Ovary (tissue), 3 donors: Measurements from ENCODE around the gene JAML.

Experiments used
- EP300 ChIP-seq: sonication (generic); formaldehyde crosslinking; IDR thresholded peaks from one replicate; pipeline ENCODE4 v1.6.1; 2017; ENCODE audit warnings: antibody characterized with exemption
- POLR2A ChIP-seq: fragments of 450-650 bp; IDR thresholded peaks from one replicate; pipeline ENCODE4 v1.6.1; 2017; ENCODE audit warnings: antibody characterized with exemption, mild to moderate bottlenecking, moderate library complexity
- TF ChIP-seq, protein P1 (sequence below), 3 donors: fragments of 450-650 bp in 2 of 3; fragments of 200-600 bp in 1 of 3; IDR thresholded peaks; one replicate each; pipeline versions ENCODE4 v1.5.1 to v1.8.0; 2016 to 2022; ENCODE audit warnings: antibody characterized with exemption in 3 of 3, mild to moderate bottlenecking in 1 of 3
- donor health status: DM: no; HTN: no; CAD: no.

DNA sequence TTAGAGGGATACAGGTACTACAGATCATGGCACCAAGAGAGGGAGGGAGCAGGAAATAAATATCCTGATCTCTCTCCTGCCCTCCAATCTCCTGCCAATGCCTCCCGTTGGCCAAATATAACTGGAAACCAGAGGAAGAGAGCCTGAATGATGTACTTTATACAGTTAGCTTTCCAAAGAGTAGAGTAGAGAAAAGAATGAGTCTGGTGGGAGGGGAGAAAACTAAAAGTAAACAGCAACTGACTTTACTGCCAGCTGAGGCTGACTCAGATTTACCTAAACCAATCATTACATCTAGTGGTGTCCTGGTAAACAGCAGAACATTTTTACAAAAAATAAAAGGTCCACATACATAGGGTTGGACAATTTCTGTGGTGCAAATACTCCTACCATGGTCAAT lies 22.2 kb upstream of the JAML start:
- TF ChIP-seq POLR2A (no peak), EP300 (no peak)
- TF ChIP-seq, protein P1, sequence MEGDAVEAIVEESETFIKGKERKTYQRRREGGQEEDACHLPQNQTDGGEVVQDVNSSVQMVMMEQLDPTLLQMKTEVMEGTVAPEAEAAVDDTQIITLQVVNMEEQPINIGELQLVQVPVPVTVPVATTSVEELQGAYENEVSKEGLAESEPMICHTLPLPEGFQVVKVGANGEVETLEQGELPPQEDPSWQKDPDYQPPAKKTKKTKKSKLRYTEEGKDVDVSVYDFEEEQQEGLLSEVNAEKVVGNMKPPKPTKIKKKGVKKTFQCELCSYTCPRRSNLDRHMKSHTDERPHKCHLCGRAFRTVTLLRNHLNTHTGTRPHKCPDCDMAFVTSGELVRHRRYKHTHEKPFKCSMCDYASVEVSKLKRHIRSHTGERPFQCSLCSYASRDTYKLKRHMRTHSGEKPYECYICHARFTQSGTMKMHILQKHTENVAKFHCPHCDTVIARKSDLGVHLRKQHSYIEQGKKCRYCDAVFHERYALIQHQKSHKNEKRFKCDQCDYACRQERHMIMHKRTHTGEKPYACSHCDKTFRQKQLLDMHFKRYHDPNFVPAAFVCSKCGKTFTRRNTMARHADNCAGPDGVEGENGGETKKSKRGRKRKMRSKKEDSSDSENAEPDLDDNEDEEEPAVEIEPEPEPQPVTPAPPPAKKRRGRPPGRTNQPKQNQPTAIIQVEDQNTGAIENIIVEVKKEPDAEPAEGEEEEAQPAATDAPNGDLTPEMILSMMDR (IDR thresholded peaks at IDR 0.05) = no peak
